Cardiac septum (tissue), 1 donor: ENCODE measurements around the gene PROK1. TPM values are rescaled to one million over a fixed set of nuclear protein-coding genes. Genes with fewer than 3 reads are reported as not detected.

Source experiments
- DNase-seq: peaks from one replicate; pipeline ENCODE4 v3.0.0-alpha.2; 2020; ENCODE audit warnings: low spot score
- intact Hi-C: fragments of 100-400 bp; cut with DNase I; formaldehyde crosslinking; loops from one replicate; pipeline ENCODE4 v1.14.0; 2022
- total RNA-seq: library from RNA; stranded (reverse); fragmentation: NEBNext Ultra II Directional; extraction: Animal tissue kit (Norgen Biotek cat#: 25700); gene quantifications from one replicate; pipeline ENCODE4 v1.2.1, GENCODE V29; 2021
- donor health status: DM: no; HTN: no; CAD: no.

The PROK1 gene
- total RNA-seq, 1 donor from 2014 or later: 0.46 TPM

DNA sequence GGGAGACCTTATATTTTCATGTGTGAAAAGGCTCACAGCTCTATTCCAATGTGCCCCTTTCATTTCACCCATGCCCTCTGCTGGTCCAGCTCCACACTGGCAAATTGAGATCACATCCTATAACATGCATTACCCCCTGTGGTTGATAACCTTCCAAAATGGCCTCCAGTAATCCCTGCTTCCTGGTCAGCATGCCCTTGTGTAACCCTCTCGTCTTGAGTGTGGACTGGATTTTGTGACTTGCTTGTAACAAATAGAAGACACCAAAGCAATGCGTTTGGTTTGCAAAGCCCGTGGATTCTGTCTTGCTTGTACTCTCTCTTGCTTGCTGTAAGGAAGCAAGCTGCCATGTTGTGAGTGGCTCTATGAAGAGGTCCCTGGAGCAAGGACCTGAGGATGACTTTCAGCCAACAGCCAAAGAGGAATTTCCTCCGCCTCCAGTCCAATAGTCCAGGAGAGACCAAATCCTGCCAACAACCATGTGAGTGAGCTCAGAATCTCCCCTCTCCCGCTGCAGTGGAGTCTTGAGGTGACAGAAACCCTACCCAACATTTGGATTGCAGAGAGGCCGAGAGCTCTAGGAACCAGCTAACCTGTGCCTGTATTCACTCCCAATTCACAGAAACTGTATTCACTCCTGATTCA, 50.7 kb downstream of the PROK1 start:
- intact Hi-C loops: no loop called here
- DNase-seq: no peak

DNA sequence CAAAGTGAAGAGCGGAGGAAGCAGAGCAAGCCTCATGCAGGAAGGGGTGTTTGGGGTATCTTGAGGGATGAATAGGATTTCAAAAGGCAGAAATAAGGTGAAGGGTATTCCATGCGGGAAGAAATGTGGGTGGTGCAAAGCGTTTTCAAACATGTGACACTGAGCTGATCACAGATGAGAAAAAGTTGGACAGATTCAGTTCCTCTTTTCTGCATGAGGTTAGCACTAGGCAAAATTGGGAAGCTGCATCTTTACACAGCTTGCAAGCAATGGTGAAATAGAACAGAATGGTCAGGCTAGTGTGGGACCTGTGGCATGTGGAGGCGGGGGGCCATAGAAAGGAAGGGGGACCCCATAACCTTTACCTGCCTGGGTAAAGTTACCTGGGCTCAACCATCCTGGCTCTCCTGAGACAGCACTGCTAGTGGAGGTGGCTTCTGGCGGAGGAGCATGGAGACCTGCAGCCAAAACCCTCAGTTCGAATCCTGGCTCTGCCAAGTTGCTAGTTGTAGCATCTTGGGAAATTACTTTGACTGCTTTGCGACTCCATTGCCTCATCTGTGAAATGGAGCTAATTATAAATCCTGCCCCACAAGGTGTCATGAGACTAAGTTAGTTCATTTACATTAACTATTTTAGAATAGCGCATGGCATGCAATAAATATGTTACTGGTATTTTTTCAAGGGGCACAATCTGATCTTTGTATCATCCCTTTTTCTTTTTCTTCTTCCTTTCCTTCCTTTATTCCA, 51.6 kb downstream of the PROK1 start:
- no peak for DNase-seq
- intact Hi-C loops: no loop called here

DNA sequence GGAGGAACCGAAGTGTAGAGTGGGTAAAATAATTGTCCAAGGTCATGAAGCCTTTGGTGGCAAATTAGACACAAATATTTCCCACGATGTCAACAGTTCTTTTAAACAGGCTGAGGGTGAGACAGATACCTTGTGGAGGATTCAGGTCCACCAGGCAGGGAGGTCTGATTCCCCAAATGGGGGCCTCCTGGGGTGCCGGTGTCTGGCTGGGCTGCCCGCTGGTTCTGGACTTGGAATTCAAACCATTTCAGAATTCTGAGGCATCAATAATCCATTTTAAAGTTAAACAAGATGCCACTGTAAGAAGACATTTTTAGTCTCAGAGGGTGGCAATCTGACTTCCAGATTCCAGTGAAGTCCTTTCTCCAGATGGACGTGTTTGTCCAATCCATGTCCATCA, 52.5 kb downstream of the PROK1 start:
- no peak for DNase-seq
- intact Hi-C loops: no loop called here

DNA sequence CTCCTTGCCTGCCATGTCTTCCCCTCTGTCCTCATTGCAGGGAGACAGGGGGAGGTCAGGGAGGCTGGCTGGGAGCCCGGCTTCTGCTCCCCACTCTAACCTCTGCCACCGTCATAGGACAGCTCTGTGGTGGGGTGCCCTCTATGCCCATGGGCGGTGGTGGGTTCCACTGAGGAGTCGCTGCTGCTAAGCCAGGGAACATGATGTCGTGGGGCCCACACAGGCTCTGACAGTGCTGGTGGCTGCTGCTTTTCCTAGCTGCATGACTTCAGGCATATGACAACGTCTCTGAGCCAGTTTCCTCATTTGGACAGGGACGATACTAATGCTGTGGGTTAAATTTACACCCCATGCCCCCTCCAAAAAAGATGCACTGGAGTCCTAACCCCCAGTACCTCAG, 53.3 kb downstream of the PROK1 start:
- intact Hi-C loops: no loop called here
- no peak for DNase-seq

DNA sequence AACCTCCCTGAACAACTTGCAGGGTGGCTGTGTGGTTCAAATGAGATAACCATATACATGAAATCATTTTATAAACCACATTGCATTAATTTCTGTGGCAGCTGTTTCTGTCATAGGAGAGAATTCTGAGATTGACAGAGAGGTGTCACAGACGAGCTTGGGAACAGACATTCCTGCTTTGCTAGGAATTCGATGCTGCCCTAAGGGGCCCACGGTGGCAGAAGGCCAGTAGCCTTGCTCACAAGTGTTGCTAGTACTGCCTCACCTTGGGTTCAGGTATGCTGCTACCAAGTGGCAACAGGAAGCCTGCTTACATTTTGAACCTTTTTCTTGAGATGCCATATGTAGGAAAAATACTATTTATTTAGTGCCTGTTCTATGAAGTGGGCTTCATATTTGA, 54.6 kb downstream of the PROK1 start:
- no peak for DNase-seq
- intact Hi-C loops: no loop called here

DNA sequence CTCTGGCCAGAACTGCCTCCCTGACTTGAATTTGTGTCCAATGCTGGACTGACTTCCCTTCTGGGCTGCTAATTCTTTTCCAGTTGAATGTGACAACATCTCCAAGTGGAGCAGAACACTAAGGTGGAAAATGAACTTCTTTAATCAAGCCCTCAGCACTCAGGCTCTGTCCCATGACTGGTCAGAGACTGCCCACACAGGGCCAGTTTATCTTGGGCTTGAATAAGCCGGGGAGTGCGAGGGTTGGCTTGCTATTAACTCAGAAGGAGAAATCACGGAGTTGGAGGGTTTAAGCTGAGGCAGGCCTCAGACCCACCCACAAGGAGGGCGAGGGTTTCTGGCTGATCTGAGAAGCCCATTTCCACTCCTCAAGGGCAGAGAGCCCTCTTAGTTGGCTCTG, 55.6 kb downstream of the PROK1 start:
- no peak for DNase-seq
- intact Hi-C loops: no loop called here

Other genes with a start within 250 kb of the PROK1 start
- 16.6 TPM for gene KCNC4, start 240.8 kb upstream of the PROK1 start, total RNA-seq
- 22.7 TPM for gene RBM15, start 111.8 kb upstream of the PROK1 start, total RNA-seq
- 2.3 TPM for gene SLC16A4, start 60.1 kb upstream of the PROK1 start, total RNA-seq
- gene LAMTOR5, start 43.5 kb upstream of the PROK1 start, total RNA-seq: 195 TPM
- not detected for gene KCNA10, start 68.0 kb downstream of the PROK1 start, total RNA-seq
- gene KCNA2, start 155.2 kb downstream of the PROK1 start, total RNA-seq: 0.51 TPM
- 0.62 TPM for gene KCNA3, start 223.8 kb downstream of the PROK1 start, total RNA-seq